Stomach (tissue), 9 donors: Measurements from ENCODE around the gene AGAP1. TPM values are rescaled to one million over a fixed set of nuclear protein-coding genes. Genes with fewer than 3 reads are reported as not detected.
A peak's percentile ranks its signal among the peaks of the same experiment; 100 is the strongest.

Experiments
- DNase-seq, 2 donors: peaks; one replicate each; pipeline versions ENCODE4 v3.0.0 to v3.0.0-alpha.2; 2013 to 2019
- H3K27ac ChIP-seq, 5 donors: fragments of 200-600 bp in 4 of 5; sonication (generic) in 4 of 5; one replicate each; pipeline ENCODE4 v1.5.1; 2013 to 2019; ENCODE audit warnings: mild to moderate bottlenecking in 1 of 5, moderate library complexity in 1 of 5
- H3K27me3 ChIP-seq, 3 donors: fragments of 200-600 bp; sonication (generic); one replicate each; pipeline ENCODE4 v1.5.1; 2017 to 2019; ENCODE audit warnings: mixed run types in 1 of 3
- H3K36me3 ChIP-seq, 4 donors: fragments of 200-600 bp; sonication (generic); 1 replicate in 3 of 4; 2 replicates in 1 of 4; pipeline ENCODE4 v1.5.1; 2016 to 2019
- H3K4me1 ChIP-seq, 4 donors: fragments of 200-600 bp; sonication (generic); one replicate each; pipeline ENCODE4 v1.5.1; 2016 to 2019
- H3K4me3 ChIP-seq, 4 donors: fragments of 200-600 bp; sonication (generic) in 3 of 4; one replicate each; pipeline ENCODE4 v1.5.1; 2016 to 2019; ENCODE audit warnings: mild to moderate bottlenecking in 1 of 4
- H3K9me3 ChIP-seq, 4 donors: fragments of 200-600 bp; sonication (generic); one replicate each; pipeline ENCODE4 v1.5.1; 2016 to 2019
- CTCF ChIP-seq, 7 experiments: fragments of 450-650 bp in 4 of 7; fragments of 200-600 bp in 3 of 7; sonication (generic) in 3 of 7; IDR thresholded peaks; one replicate each; pipeline ENCODE4 v1.5.1; 2016 to 2019; ENCODE audit warnings: antibody characterized with exemption in 7 of 7, control low read depth in 2 of 7, mild to moderate bottlenecking in 1 of 7
- EP300 ChIP-seq: sonication (generic); formaldehyde crosslinking; IDR thresholded peaks from one replicate; pipeline ENCODE4 v1.6.1; 2017; ENCODE audit warnings: antibody characterized with exemption
- POLR2A ChIP-seq, 4 donors: fragments of 450-650 bp; IDR thresholded peaks; one replicate each; pipeline ENCODE4 v1.6.1; 2016; ENCODE audit warnings: antibody characterized with exemption in 4 of 4, control low read depth in 2 of 4, mild to moderate bottlenecking in 1 of 4, moderate library complexity in 1 of 4
- POLR2AphosphoS5 ChIP-seq, 3 donors: sonication (generic); formaldehyde crosslinking; IDR thresholded peaks; one replicate each; pipeline ENCODE4 v1.6.1; 2016; ENCODE audit warnings: antibody characterized with exemption in 3 of 3
- WGBS, 5 donors: extraction: QIAGEN DNeasy Blood & Tissue Kit in 3 of 5; methylation state at CpG; one replicate each; pipeline versions ENCODE4 v1.1.5 to v1.1.7; 2013 to 2018; 5-methylcytosine and 5-hydroxymethylcytosine counted together
- intact Hi-C: fragments of 100-400 bp; cut with DNase I; formaldehyde crosslinking; loops from one replicate; pipeline ENCODE4 v1.15.1; 2023; ENCODE audit warnings: low total_unique reads
- polyA plus RNA-seq, 3 donors: library from polyadenylated mRNA; stranded (reverse); fragments of 200-250 nt; gene quantifications; one replicate each; pipeline ENCODE4 v1.2.3, GENCODE V29; 2013
- total RNA-seq, 5 donors: library from RNA; depleted of rRNA; stranded (reverse); fragments of >200 nt; gene quantifications; one replicate each; pipeline versions ENCODE4 v1.1.0 to v1.2.3, GENCODE V29; 2014 to 2016
- donor health status: healthy with polysubstance abuse.
- donor health status: Bipolar disorder and iron deficiency.
- donor health status: healthy.

AGAP1 gene
- total and polyA plus RNA-seq, 8 donors: 4.2 to 139 (median 35.0) TPM

- H3K36me3 ChIP-seq: no peaks in the 10 kb centered on the region
- H3K9me3 ChIP-seq: no peaks in the 10 kb centered on the region
- no peak for DNase-seq
- H3K4me1 ChIP-seq: peaks cover 0 to 41% (median 17%) of the 10 kb centered on the region in 4 donors
- H3K27me3 ChIP-seq: no peaks in the 10 kb centered on the region
- no peak overlapping the region for H3K4me3 ChIP-seq
- 66 to 83% (median 71%) methylated on average over 3 of the region's 3 CpGs for WGBS, 5 donors
- intact Hi-C loops: no loop called here
- no peak overlapping the region for H3K27ac ChIP-seq
- TF ChIP-seq EP300: no peak
- TF ChIP-seq POLR2AphosphoS5 (IDR thresholded peaks at IDR 0.05): no peak
- TF ChIP-seq POLR2A (IDR thresholded peaks at IDR 0.05): no peak
- no peak for TF ChIP-seq CTCF (IDR thresholded peaks at IDR 0.05)
These were observed 39.4 kb downstream of the AGAP1 start for GRCh38 chr2:235533198-235533597.

- Histone ChIP-seq H3K27ac (no peak overlapping the region), H3K4me1 (peaks cover 0 to 45% (median 20%) of the 10 kb centered on the region in 4 donors), H3K9me3 (no peaks in the 10 kb centered on the region), H3K27me3 (no peaks in the 10 kb centered on the region), H3K4me3 (no peak overlapping the region), H3K36me3 (no peaks in the 10 kb centered on the region)
- intact Hi-C loops: no loop called here
- no peak for DNase-seq
- WGBS, 5 donors: 82 to 88% (median 84%) methylated on average over 20 of the region's 20 CpGs
- TF ChIP-seq POLR2AphosphoS5 (IDR thresholded peaks at IDR 0.05): no peak
- TF ChIP-seq CTCF (IDR thresholded peaks at IDR 0.05): no peak
- no peak for TF ChIP-seq EP300
- no peak for TF ChIP-seq POLR2A (IDR thresholded peaks at IDR 0.05)
These were observed 40.0 kb downstream of the AGAP1 start for GRCh38 chr2:235533616-235534385.

- Histone ChIP-seq H3K4me3 (peak overlapping the region in 1 of 4 donors; percentile 33), H3K36me3 (no peaks in the 10 kb centered on the region), H3K4me1 (peaks cover 0 to 46% (median 26%) of the 10 kb centered on the region in 4 donors), H3K9me3 (no peaks in the 10 kb centered on the region), H3K27me3 (no peaks in the 10 kb centered on the region), H3K27ac (no peak overlapping the region)
- WGBS, 5 donors: 73 to 83% (median 77%) methylated on average over 30 to 32 of the region's 32 CpGs
- intact Hi-C loops: no loop called here
- DNase-seq: no peak
- TF ChIP-seq CTCF (IDR thresholded peaks at IDR 0.05) (no peak), EP300 (no peak), POLR2AphosphoS5 (IDR thresholded peaks at IDR 0.05) (no peak), POLR2A (IDR thresholded peaks at IDR 0.05) (no peak)
These were observed 41.0 kb downstream of the AGAP1 start for GRCh38 chr2:235534678-235535422.

GRCh38 chr2:235535423-235536130 is 41.7 kb downstream of the AGAP1 start:
- no peak for TF ChIP-seq POLR2A (IDR thresholded peaks at IDR 0.05)
- TF ChIP-seq EP300: no peak
- TF ChIP-seq POLR2AphosphoS5 (IDR thresholded peaks at IDR 0.05): no peak
- TF ChIP-seq CTCF (IDR thresholded peaks at IDR 0.05): no peak
- Histone ChIP-seq H3K27ac (no peak overlapping the region), H3K4me1 (peaks cover 0 to 50% (median 26%) of the 10 kb centered on the region in 4 donors), H3K27me3 (no peaks in the 10 kb centered on the region), H3K9me3 (no peaks in the 10 kb centered on the region), H3K36me3 (no peaks in the 10 kb centered on the region), H3K4me3 (peak overlapping the region in 1 of 4 donors; percentile 33)
- WGBS, 5 donors: 51 to 79% (median 65%) methylated on average over 25 of the region's 25 CpGs
- no peak for DNase-seq
- intact Hi-C loops: no loop called here
